Hepatocyte (in vitro differentiated cells): ENCODE data around the gene MED28. TPM values are rescaled to one million over a fixed set of nuclear protein-coding genes. Genes with fewer than 3 reads are reported as not detected.

ENCODE experiments used
- DNase-seq: peaks from one replicate; pipeline ENCODE4 v3.0.0-alpha.2; 2016; ENCODE audit warnings: low spot score
- H2AFZ ChIP-seq: fragments of 200-600 bp; sonication (generic); 2 replicates; pipeline ENCODE4 v1.6.0; 2016; ENCODE audit warnings: antibody characterized with exemption, mild to moderate bottlenecking
- H3K27ac ChIP-seq: fragments of 200-600 bp; sonication (generic); 2 replicates; pipeline ENCODE4 v1.5.1; 2016; ENCODE audit warnings: mild to moderate bottlenecking
- H3K27me3 ChIP-seq: fragments of 200-600 bp; sonication (generic); 2 replicates; pipeline ENCODE4 v1.6.1; 2016
- H3K36me3 ChIP-seq: fragments of 200-600 bp; sonication (generic); replicated peaks from 2 replicates; pipeline ENCODE4 v1.5.1; 2016; ENCODE audit warnings: low read depth; ENCODE audit not compliant: insufficient read depth
- H3K4me1 ChIP-seq: fragments of 200-600 bp; sonication (generic); 2 replicates; pipeline ENCODE4 v1.5.1; 2016; ENCODE audit warnings: mild to moderate bottlenecking, moderate library complexity; ENCODE audit not compliant: insufficient read depth
- H3K4me2 ChIP-seq: fragments of 200-600 bp; sonication (generic); 2 replicates; pipeline ENCODE4 v1.6.0; 2016
- H3K4me3 ChIP-seq: fragments of 200-600 bp; sonication (generic); 2 replicates; pipeline ENCODE4 v1.5.1; 2016; ENCODE audit warnings: mild to moderate bottlenecking
- H3K79me2 ChIP-seq: fragments of 200-600 bp; sonication (generic); 2 replicates; pipeline ENCODE4 v1.6.0; 2017; ENCODE audit warnings: mild to moderate bottlenecking
- H3K9me2 ChIP-seq: fragments of 200-600 bp; sonication (generic); replicated peaks from 2 replicates; pipeline ENCODE4 v1.6.0; 2017; ENCODE audit warnings: mild to moderate bottlenecking; ENCODE audit not compliant: insufficient read depth
- H3K9me3 ChIP-seq: fragments of 200-600 bp; sonication (generic); 2 replicates; pipeline ENCODE4 v1.5.1; 2016; ENCODE audit warnings: low read depth, mild to moderate bottlenecking
- H4K20me1 ChIP-seq: fragments of 200-600 bp; sonication (generic); 2 replicates; pipeline ENCODE4 v1.6.0; 2016; ENCODE audit warnings: mild to moderate bottlenecking; ENCODE audit not compliant: insufficient read depth, poor library complexity, severe bottlenecking
- EZH2 ChIP-seq: fragments of 200-600 bp; sonication (generic); IDR thresholded peaks from 2 replicates; pipeline ENCODE4 v1.6.1; 2016; ENCODE audit warnings: antibody characterized with exemption, mild to moderate bottlenecking, borderline replicate concordance
- EZH2phosphoT487 ChIP-seq: fragments of 200-600 bp; sonication (generic); IDR thresholded peaks from one replicate; pipeline ENCODE4 v1.6.1; 2018; ENCODE audit warnings: antibody characterized with exemption, mild to moderate bottlenecking, low read depth, moderate library complexity; ENCODE audit not compliant: unreplicated experiment, severe bottlenecking
- WGBS: methylation state at CpG from one replicate; pipeline ENCODE4 v1.1.6; 2016; ENCODE audit warnings: low lambda C conversion rate; ENCODE audit errors: missing lambda C conversion rate; 5-methylcytosine and 5-hydroxymethylcytosine counted together
- polyA plus RNA-seq: library from polyadenylated mRNA; unstranded; fragments of >200 nt; fragmentation: Nextera tagmentation; extraction: Ambion mirVana; gene quantifications from 2 replicates; pipeline ENCODE4 v1.2.1, GENCODE V29; 2016
- total RNA-seq: library from RNA; depleted of rRNA; stranded (reverse); fragments of >200 nt; gene quantifications from 2 replicates; pipeline ENCODE4 v1.2.3, GENCODE V29; 2014
- TF ChIP-seq, protein P1 (sequence below): fragments of 200-600 bp; sonication (generic); IDR thresholded peaks from 2 replicates; pipeline ENCODE4 v1.5.1; 2016; ENCODE audit warnings: antibody characterized with exemption, mild to moderate bottlenecking; ENCODE audit not compliant: poor library complexity

Gene MED28
- total and polyA plus RNA-seq, 2 experiments from 2014 or later = 17.6 to 49.4 TPM

GRCh38 chr4:17662694-17663093 lies 48.3 kb downstream of the MED28 start:
- no peak overlapping the region for H3K4me2 ChIP-seq
- 97% methylated on average over 3 of the region's 3 CpGs for WGBS
- no peaks in the 10 kb centered on the region for H3K9me2 ChIP-seq
- H3K79me2 ChIP-seq = no peaks in the 10 kb centered on the region
- H3K27me3 ChIP-seq = no peaks in the 10 kb centered on the region
- no peaks in the 10 kb centered on the region for H3K4me1 ChIP-seq
- TF ChIP-seq EZH2phosphoT487 (no peak), EZH2 (no peak)
- TF ChIP-seq, protein P1, sequence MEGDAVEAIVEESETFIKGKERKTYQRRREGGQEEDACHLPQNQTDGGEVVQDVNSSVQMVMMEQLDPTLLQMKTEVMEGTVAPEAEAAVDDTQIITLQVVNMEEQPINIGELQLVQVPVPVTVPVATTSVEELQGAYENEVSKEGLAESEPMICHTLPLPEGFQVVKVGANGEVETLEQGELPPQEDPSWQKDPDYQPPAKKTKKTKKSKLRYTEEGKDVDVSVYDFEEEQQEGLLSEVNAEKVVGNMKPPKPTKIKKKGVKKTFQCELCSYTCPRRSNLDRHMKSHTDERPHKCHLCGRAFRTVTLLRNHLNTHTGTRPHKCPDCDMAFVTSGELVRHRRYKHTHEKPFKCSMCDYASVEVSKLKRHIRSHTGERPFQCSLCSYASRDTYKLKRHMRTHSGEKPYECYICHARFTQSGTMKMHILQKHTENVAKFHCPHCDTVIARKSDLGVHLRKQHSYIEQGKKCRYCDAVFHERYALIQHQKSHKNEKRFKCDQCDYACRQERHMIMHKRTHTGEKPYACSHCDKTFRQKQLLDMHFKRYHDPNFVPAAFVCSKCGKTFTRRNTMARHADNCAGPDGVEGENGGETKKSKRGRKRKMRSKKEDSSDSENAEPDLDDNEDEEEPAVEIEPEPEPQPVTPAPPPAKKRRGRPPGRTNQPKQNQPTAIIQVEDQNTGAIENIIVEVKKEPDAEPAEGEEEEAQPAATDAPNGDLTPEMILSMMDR = no peak
- H4K20me1 ChIP-seq = no peaks in the 10 kb centered on the region
- no peak overlapping the region for H3K27ac ChIP-seq
- no peak overlapping the region for H2AFZ ChIP-seq
- no peaks in the 10 kb centered on the region for H3K9me3 ChIP-seq
- DNase-seq = no peak
- H3K36me3 ChIP-seq = no peaks in the 10 kb centered on the region
- no peak overlapping the region for H3K4me3 ChIP-seq

GRCh38 chr4:17664755-17665154 lies 50.3 kb downstream of the MED28 start:
- Histone ChIP-seq H3K79me2 (no peaks in the 10 kb centered on the region), H3K9me3 (no peaks in the 10 kb centered on the region), H3K4me2 (no peak overlapping the region), H3K4me1 (no peaks in the 10 kb centered on the region), H3K9me2 (no peaks in the 10 kb centered on the region), H3K27me3 (no peaks in the 10 kb centered on the region), H3K36me3 (no peaks in the 10 kb centered on the region), H2AFZ (no peak overlapping the region), H3K27ac (no peak overlapping the region), H4K20me1 (no peaks in the 10 kb centered on the region), H3K4me3 (no peak overlapping the region)
- DNase-seq = no peak
- TF ChIP-seq EZH2 (no peak), EZH2phosphoT487 (no peak)
- TF ChIP-seq, protein P1 = no peak
- 84% methylated on average over 4 of the region's 4 CpGs for WGBS

GRCh38 chr4:17665346-17665745 lies 50.9 kb downstream of the MED28 start:
- Histone ChIP-seq H3K4me2 (no peak overlapping the region), H3K4me3 (no peak overlapping the region), H2AFZ (no peak overlapping the region), H3K4me1 (no peaks in the 10 kb centered on the region), H3K27me3 (no peaks in the 10 kb centered on the region), H3K79me2 (no peaks in the 10 kb centered on the region), H3K36me3 (no peaks in the 10 kb centered on the region), H3K9me3 (no peaks in the 10 kb centered on the region), H3K27ac (no peak overlapping the region), H3K9me2 (no peaks in the 10 kb centered on the region), H4K20me1 (no peaks in the 10 kb centered on the region)
- 67% methylated on average over 1 of the region's 1 CpG for WGBS
- DNase-seq = no peak
- TF ChIP-seq, protein P1 = no peak
- no peak for TF ChIP-seq EZH2phosphoT487
- TF ChIP-seq EZH2 = no peak

DNA sequence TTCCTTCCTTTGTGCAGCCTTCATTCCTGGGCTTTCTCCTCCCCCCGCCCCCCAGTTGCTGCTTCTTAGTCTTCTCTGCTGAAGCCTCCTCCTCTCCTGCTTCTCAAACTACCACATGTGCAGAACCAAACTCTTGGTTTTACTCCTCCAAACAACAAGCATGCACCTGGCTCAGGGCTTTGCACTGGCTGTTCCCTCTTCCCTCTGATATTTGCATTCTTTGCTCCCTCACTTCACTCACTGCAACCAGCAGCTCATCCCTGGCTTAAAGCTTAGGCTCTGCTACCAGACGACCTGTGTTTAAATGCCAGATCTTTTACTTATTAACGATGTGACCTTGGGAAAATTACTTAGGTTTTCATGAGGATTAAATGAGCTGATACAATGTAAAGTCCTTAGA lies 51.4 kb downstream of the MED28 start:
- Histone ChIP-seq H3K9me3 (no peaks in the 10 kb centered on the region), H3K27ac (no peak overlapping the region), H3K9me2 (no peaks in the 10 kb centered on the region), H2AFZ (no peak overlapping the region), H3K79me2 (no peaks in the 10 kb centered on the region), H3K4me3 (no peak overlapping the region), H3K4me2 (no peak overlapping the region), H3K27me3 (no peaks in the 10 kb centered on the region), H3K36me3 (no peaks in the 10 kb centered on the region), H4K20me1 (no peaks in the 10 kb centered on the region), H3K4me1 (no peaks in the 10 kb centered on the region)
- 63% methylated on average over 3 of the region's 3 CpGs for WGBS
- TF ChIP-seq EZH2phosphoT487 = no peak
- no peak for TF ChIP-seq EZH2
- TF ChIP-seq, protein P1 = no peak
- DNase-seq = no peak
